PC-9 (cell line): ENCODE data around the gene MPEG1. TPM values are rescaled to one million over a fixed set of nuclear protein-coding genes. Genes with fewer than 3 reads are reported as not detected.

Experiments
- BruUV-seq: library from RNA; stranded (reverse); fragments of 400-500 nt; replicated peaks from 2 replicates; lab custom pipeline; 2021; lab: Mats Ljungman, UMichigan
- CTCF ChIA-PET: fragments of 300-600 bp; sonication (Branson Sonifier 250); formaldehyde crosslinking; loops from one replicate; lab custom pipeline; 2022; ENCODE audit warnings: antibody characterized with exemption; lab: Charles Lee
- POLR2A ChIA-PET: fragments of 300-600 bp; sonication (Branson Sonifier 250); formaldehyde crosslinking; loops from one replicate; lab custom pipeline; 2022; ENCODE audit warnings: antibody characterized with exemption; ENCODE audit not compliant: unreplicated experiment; lab: Charles Lee
- DNase-seq, 2 experiments: peaks; one replicate each; pipeline versions ENCODE4 v3.0.0 to v3.0.0-alpha.2; 2015 to 2022; ENCODE audit warnings: mixed read lengths in 1 of 2
- H2AFZ ChIP-seq: fragments of 200-600 bp; sonication (generic); 2 replicates; pipeline ENCODE4 v1.8.1; 2017; ENCODE audit warnings: antibody characterized with exemption
- H3F3A ChIP-seq: fragments of 200-600 bp; sonication (generic); 2 replicates; pipeline ENCODE4 v1.8.1; 2017; ENCODE audit warnings: antibody characterized with exemption, mild to moderate bottlenecking, low read depth; ENCODE audit not compliant: insufficient read depth
- H3K27ac ChIP-seq: fragments of 200-600 bp; sonication (generic); 2 replicates; pipeline ENCODE4 v1.6.1; 2016; ENCODE audit warnings: mixed run types
- H3K27me3 ChIP-seq: fragments of 200-600 bp; sonication (generic); 2 replicates; pipeline ENCODE4 v1.6.1; 2016; ENCODE audit warnings: low read depth, mixed run types; ENCODE audit not compliant: insufficient read depth
- H3K36me3 ChIP-seq: fragments of 200-600 bp; sonication (generic); 2 replicates; pipeline ENCODE4 v1.6.1; 2016; ENCODE audit warnings: low read depth, mixed run types
- H3K4me1 ChIP-seq: fragments of 200-600 bp; sonication (generic); replicated peaks from 2 replicates; pipeline ENCODE4 v1.6.1; 2016; ENCODE audit warnings: mixed run types; ENCODE audit not compliant: insufficient read depth
- H3K4me2 ChIP-seq: fragments of 200-600 bp; sonication (generic); 2 replicates; pipeline ENCODE4 v1.6.1; 2017; ENCODE audit warnings: mixed run types
- H3K4me3 ChIP-seq: fragments of 200-600 bp; sonication (generic); 2 replicates; pipeline ENCODE4 v1.6.1; 2016; ENCODE audit warnings: mixed run types
- H3K79me2 ChIP-seq: fragments of 200-600 bp; sonication (generic); 2 replicates; pipeline ENCODE4 v1.6.1; 2017; ENCODE audit warnings: low read depth, mixed run types
- H3K9me2 ChIP-seq: fragments of 200-600 bp; sonication (generic); 2 replicates; pipeline ENCODE4 v1.8.1; 2017; ENCODE audit warnings: mild to moderate bottlenecking; ENCODE audit not compliant: insufficient read depth
- H3K9me3 ChIP-seq: fragments of 200-600 bp; sonication (generic); 2 replicates; pipeline ENCODE4 v1.8.1; 2016; ENCODE audit warnings: low read depth; ENCODE audit not compliant: insufficient read depth
- H4K20me1 ChIP-seq: fragments of 200-600 bp; sonication (generic); 2 replicates; pipeline ENCODE4 v1.8.1; 2017; ENCODE audit not compliant: insufficient read depth
- CTCF ChIP-seq: fragments of 200-600 bp; sonication (generic); conservative IDR thresholded peaks from 2 replicates; pipeline ENCODE4 v1.6.1; 2017; ENCODE audit warnings: mixed run types, antibody characterized with exemption, mild to moderate bottlenecking, moderate library complexity
- EZH2 ChIP-seq: fragments of 200-600 bp; sonication (generic); IDR thresholded peaks from 2 replicates; pipeline ENCODE4 v1.8.0; 2017; ENCODE audit warnings: antibody characterized with exemption, low read depth
- intact Hi-C: fragments of 100-400 bp; cut with micrococcal nuclease; formaldehyde crosslinking; loops from one replicate; pipeline ENCODE4 v1.10.0; 2022; ENCODE audit not compliant: unreplicated experiment
- total RNA-seq: library from RNA; stranded (reverse); gene quantifications from 2 replicates; pipeline ENCODE4 v1.2.3, GENCODE V29; 2021

The MPEG1 gene
- total RNA-seq, 1 experiment from 2014 or later: not detected

- no TSS peak for BruUV-seq
- ChIA-PET CTCF (no interaction called here), POLR2A (interaction anchor here (0.6 kb wide), 1 partner anchor 1515 kb away, joined by 7 read pairs; no protein-coding TSS in a partner anchor)
- TF ChIP-seq EZH2 (no peak), CTCF (no peak)
- no peak for DNase-seq
- Histone ChIP-seq H3K4me3 (no peak overlapping the region), H3K79me2 (no peaks in the 10 kb centered on the region), H4K20me1 (no peaks in the 10 kb centered on the region), H2AFZ (no peak overlapping the region), H3K27ac (no peak overlapping the region), H3K4me1 (peaks cover 10% of the 10 kb centered on the region), H3K27me3 (no peaks in the 10 kb centered on the region), H3K4me2 (no peak overlapping the region), H3K9me2 (no peaks in the 10 kb centered on the region), H3K9me3 (no peaks in the 10 kb centered on the region), H3K36me3 (no peaks in the 10 kb centered on the region; the same call in 1 of the 2 replicates), H3F3A (no peaks in the 10 kb centered on the region; the same call in none of the 2 replicates)
- intact Hi-C loops: no loop called here
Measured at GRCh38 chr11:59212222-59212621, 505 bp downstream of the MPEG1 start.

- ChIA-PET POLR2A (no interaction called here), CTCF (no interaction called here)
- H4K20me1 ChIP-seq: no peaks in the 10 kb centered on the region
- TF ChIP-seq EZH2 (no peak), CTCF (no peak)
- no peaks in the 10 kb centered on the region for H3K79me2 ChIP-seq
- no peak for DNase-seq
- no peaks in the 10 kb centered on the region for H3K27me3 ChIP-seq
- intact Hi-C loops: loop anchor here (1.0 to 5.0 kb wide), 5 partner anchors 23 to 473 kb away; no protein-coding TSS in a partner anchor
- no peaks in the 10 kb centered on the region for H3K9me2 ChIP-seq
- no peaks in the 10 kb centered on the region for H3K4me1 ChIP-seq
- no peak overlapping the region for H3K4me2 ChIP-seq
- peaks cover 5% of the 10 kb centered on the region for H3K36me3 ChIP-seq
- no TSS peak for BruUV-seq
- no peaks in the 10 kb centered on the region for H3K9me3 ChIP-seq
- H3F3A ChIP-seq: peaks cover 13% of the 10 kb centered on the region
- no peak overlapping the region for H3K4me3 ChIP-seq
- no peak overlapping the region for H2AFZ ChIP-seq
- H3K27ac ChIP-seq: no peak overlapping the region
Measured at GRCh38 chr11:59208956-59209355, 3.8 kb downstream of the MPEG1 start.

GRCh38 chr11:59207988-59208451, 4.7 kb downstream of the MPEG1 start:
- H3K4me1 ChIP-seq: no peaks in the 10 kb centered on the region
- H3K36me3 ChIP-seq: peaks cover 8% of the 10 kb centered on the region
- H2AFZ ChIP-seq: no peak overlapping the region
- H3K9me3 ChIP-seq: no peaks in the 10 kb centered on the region
- peak; percentile 26 to 62 for DNase-seq
- no peaks in the 10 kb centered on the region for H3K9me2 ChIP-seq
- H3F3A ChIP-seq: peaks cover 13% of the 10 kb centered on the region
- CTCF ChIA-PET: no interaction called here
- TF ChIP-seq EZH2 (no peak), CTCF (peak; percentile 85)
- BruUV-seq: no TSS peak
- H3K4me2 ChIP-seq: no peak overlapping the region
- intact Hi-C loops: loop anchor here (1.0 to 5.0 kb wide), 5 partner anchors 22 to 474 kb away; no protein-coding TSS in a partner anchor
- H4K20me1 ChIP-seq: no peaks in the 10 kb centered on the region
- H3K79me2 ChIP-seq: no peaks in the 10 kb centered on the region
- no peak overlapping the region for H3K4me3 ChIP-seq
- POLR2A ChIA-PET: no interaction called here
- H3K27ac ChIP-seq: no peak overlapping the region
- no peaks in the 10 kb centered on the region for H3K27me3 ChIP-seq
